ENCODE results near the gene NAGLU.

The NAGLU gene

GRCh38 chr17:42536048-42536371 is at the start of gene NAGLU:
TSS of gene NAGLU (plus strand) at chr17:42536241. CDS start at chr17:42536273, 32 bp downstream.
- H3K9me3 ChIP-seq (ENCODE audit: control insufficient read depth, insufficient read depth, low read length): no peaks in the 10 kb centered on the region
- no peaks in the 10 kb centered on the region for H3K27me3 ChIP-seq (ENCODE audit: control insufficient read depth, insufficient read depth, low read length)
- H3K36me3 ChIP-seq (ENCODE audit: control insufficient read depth, insufficient read depth, low read length): peaks cover 5% of the 10 kb centered on the region; the same call in 1 of the 2 replicates
- no CpG with 5 or more reads among the region's 40 CpGs for WGBS (ENCODE audit: insufficient coverage, insufficient read length)
- peaks cover 7% of the 10 kb centered on the region for H3K4me1 ChIP-seq (ENCODE audit: control insufficient read depth, insufficient read depth, low read length)
- H3K27ac ChIP-seq (ENCODE audit: low read length): no peak within 1 kb of the TSS
- DNase-seq (ENCODE audit: low read depth, low spot score): no peak
- H3K4me3 ChIP-seq (ENCODE audit: low read length): peak within 1 kb of the TSS; percentile 70

GRCh38 chr17:42488032-42488431 is 48.0 kb upstream of the NAGLU start:
- no peak for DNase-seq (ENCODE audit: low read depth, low spot score)
- Histone ChIP-seq H3K27ac (ENCODE audit: low read length) (no peak overlapping the region), H3K36me3 (ENCODE audit: control insufficient read depth, insufficient read depth, low read length) (peaks cover 15% of the 10 kb centered on the region; the same call in 1 of the 2 replicates), H3K4me1 (ENCODE audit: control insufficient read depth, insufficient read depth, low read length) (no peaks in the 10 kb centered on the region), H3K4me3 (ENCODE audit: low read length) (no peak overlapping the region), H3K9me3 (ENCODE audit: control insufficient read depth, insufficient read depth, low read length) (no peaks in the 10 kb centered on the region), H3K27me3 (ENCODE audit: control insufficient read depth, insufficient read depth, low read length) (no peaks in the 10 kb centered on the region)
- no CpG with 5 or more reads among the region's 1 CpG for WGBS (ENCODE audit: insufficient coverage, insufficient read length)

GRCh38 chr17:42493319-42493718 is 42.7 kb upstream of the NAGLU start:
- H3K4me3 ChIP-seq (ENCODE audit: low read length): no peak overlapping the region
- no peaks in the 10 kb centered on the region for H3K27me3 ChIP-seq (ENCODE audit: control insufficient read depth, insufficient read depth, low read length)
- no peaks in the 10 kb centered on the region for H3K9me3 ChIP-seq (ENCODE audit: control insufficient read depth, insufficient read depth, low read length)
- H3K27ac ChIP-seq (ENCODE audit: low read length): no peak overlapping the region
- WGBS (ENCODE audit: insufficient coverage, insufficient read length): no CpG with 5 or more reads among the region's 3 CpGs
- H3K4me1 ChIP-seq (ENCODE audit: control insufficient read depth, insufficient read depth, low read length): no peaks in the 10 kb centered on the region
- DNase-seq (ENCODE audit: low read depth, low spot score): no peak
- peaks cover 7% of the 10 kb centered on the region; the same call in 1 of the 2 replicates for H3K36me3 ChIP-seq (ENCODE audit: control insufficient read depth, insufficient read depth, low read length)

- Histone ChIP-seq H3K36me3 (ENCODE audit: control insufficient read depth, insufficient read depth, low read length) (peaks cover 7% of the 10 kb centered on the region; the same call in 1 of the 2 replicates), H3K27me3 (ENCODE audit: control insufficient read depth, insufficient read depth, low read length) (no peaks in the 10 kb centered on the region), H3K4me3 (ENCODE audit: low read length) (no peak overlapping the region), H3K4me1 (ENCODE audit: control insufficient read depth, insufficient read depth, low read length) (no peaks in the 10 kb centered on the region), H3K9me3 (ENCODE audit: control insufficient read depth, insufficient read depth, low read length) (no peaks in the 10 kb centered on the region), H3K27ac (ENCODE audit: low read length) (no peak overlapping the region)
- DNase-seq (ENCODE audit: low read depth, low spot score): no peak
- no CpG with 5 or more reads among the region's 4 CpGs for WGBS (ENCODE audit: insufficient coverage, insufficient read length)
Observed at GRCh38 chr17:42494673-42495072, 41.4 kb upstream of the NAGLU start.

- H3K9me3 ChIP-seq (ENCODE audit: control insufficient read depth, insufficient read depth, low read length): no peaks in the 10 kb centered on the region
- H3K36me3 ChIP-seq (ENCODE audit: control insufficient read depth, insufficient read depth, low read length): peaks cover 9% of the 10 kb centered on the region; the same call in 1 of the 2 replicates
- no peaks in the 10 kb centered on the region for H3K27me3 ChIP-seq (ENCODE audit: control insufficient read depth, insufficient read depth, low read length)
- H3K4me3 ChIP-seq (ENCODE audit: low read length): no peak overlapping the region
- no peak overlapping the region for H3K27ac ChIP-seq (ENCODE audit: low read length)
- WGBS (ENCODE audit: insufficient coverage, insufficient read length): no CpG with 5 or more reads among the region's 4 CpGs
- DNase-seq (ENCODE audit: low read depth, low spot score): no peak
- no peaks in the 10 kb centered on the region for H3K4me1 ChIP-seq (ENCODE audit: control insufficient read depth, insufficient read depth, low read length)
Observed at GRCh38 chr17:42498828-42499227, 37.2 kb upstream of the NAGLU start.

GRCh38 chr17:42502091-42502490 is 34.0 kb upstream of the NAGLU start:
- no peak overlapping the region for H3K4me3 ChIP-seq (ENCODE audit: low read length)
- no peak overlapping the region for H3K27ac ChIP-seq (ENCODE audit: low read length)
- H3K9me3 ChIP-seq (ENCODE audit: control insufficient read depth, insufficient read depth, low read length): no peaks in the 10 kb centered on the region
- H3K4me1 ChIP-seq (ENCODE audit: control insufficient read depth, insufficient read depth, low read length): no peaks in the 10 kb centered on the region
- no peaks in the 10 kb centered on the region for H3K27me3 ChIP-seq (ENCODE audit: control insufficient read depth, insufficient read depth, low read length)
- no peak for DNase-seq (ENCODE audit: low read depth, low spot score)
- peaks cover 9% of the 10 kb centered on the region; the same call in 1 of the 2 replicates for H3K36me3 ChIP-seq (ENCODE audit: control insufficient read depth, insufficient read depth, low read length)
- WGBS (ENCODE audit: insufficient coverage, insufficient read length): no CpG with 5 or more reads among the region's 5 CpGs

GRCh38 chr17:42502926-42503325 is 33.1 kb upstream of the NAGLU start:
- no peak overlapping the region for H3K4me3 ChIP-seq (ENCODE audit: low read length)
- no peaks in the 10 kb centered on the region for H3K4me1 ChIP-seq (ENCODE audit: control insufficient read depth, insufficient read depth, low read length)
- no peaks in the 10 kb centered on the region for H3K27me3 ChIP-seq (ENCODE audit: control insufficient read depth, insufficient read depth, low read length)
- peaks cover 9% of the 10 kb centered on the region; the same call in 1 of the 2 replicates for H3K36me3 ChIP-seq (ENCODE audit: control insufficient read depth, insufficient read depth, low read length)
- H3K27ac ChIP-seq (ENCODE audit: low read length): no peak overlapping the region
- DNase-seq (ENCODE audit: low read depth, low spot score): no peak
- WGBS (ENCODE audit: insufficient coverage, insufficient read length): no CpG with 5 or more reads among the region's 1 CpG
- H3K9me3 ChIP-seq (ENCODE audit: control insufficient read depth, insufficient read depth, low read length): no peaks in the 10 kb centered on the region

- WGBS (ENCODE audit: insufficient coverage, insufficient read length): no CpG with 5 or more reads among the region's 4 CpGs
- no peak overlapping the region for H3K4me3 ChIP-seq (ENCODE audit: low read length)
- no peaks in the 10 kb centered on the region for H3K4me1 ChIP-seq (ENCODE audit: control insufficient read depth, insufficient read depth, low read length)
- H3K9me3 ChIP-seq (ENCODE audit: control insufficient read depth, insufficient read depth, low read length): no peaks in the 10 kb centered on the region
- no peaks in the 10 kb centered on the region for H3K27me3 ChIP-seq (ENCODE audit: control insufficient read depth, insufficient read depth, low read length)
- DNase-seq (ENCODE audit: low read depth, low spot score): no peak
- no peak overlapping the region for H3K27ac ChIP-seq (ENCODE audit: low read length)
- H3K36me3 ChIP-seq (ENCODE audit: control insufficient read depth, insufficient read depth, low read length): peaks cover 10% of the 10 kb centered on the region; the same call in 1 of the 2 replicates
Observed at GRCh38 chr17:42507671-42508070, 28.4 kb upstream of the NAGLU start.

GRCh38 chr17:42508426-42509165 is 27.4 kb upstream of the NAGLU start:
- no peak for DNase-seq (ENCODE audit: low read depth, low spot score)
- Histone ChIP-seq H3K27me3 (ENCODE audit: control insufficient read depth, insufficient read depth, low read length) (no peaks in the 10 kb centered on the region), H3K9me3 (ENCODE audit: control insufficient read depth, insufficient read depth, low read length) (no peaks in the 10 kb centered on the region), H3K4me3 (ENCODE audit: low read length) (no peak overlapping the region), H3K4me1 (ENCODE audit: control insufficient read depth, insufficient read depth, low read length) (no peaks in the 10 kb centered on the region), H3K36me3 (ENCODE audit: control insufficient read depth, insufficient read depth, low read length) (0 out of 2 replicates have a peak, but pooled peaks cover 9% of the 10 kb centered on the region), H3K27ac (ENCODE audit: low read length) (no peak overlapping the region)
- no CpG with 5 or more reads among the region's 12 CpGs for WGBS (ENCODE audit: insufficient coverage, insufficient read length)

GRCh38 chr17:42509409-42509808 is 26.6 kb upstream of the NAGLU start:
- DNase-seq (ENCODE audit: low read depth, low spot score): no peak
- Histone ChIP-seq H3K9me3 (ENCODE audit: control insufficient read depth, insufficient read depth, low read length) (no peaks in the 10 kb centered on the region), H3K27me3 (ENCODE audit: control insufficient read depth, insufficient read depth, low read length) (no peaks in the 10 kb centered on the region), H3K36me3 (ENCODE audit: control insufficient read depth, insufficient read depth, low read length) (0 out of 2 replicates have a peak, but pooled peaks cover 15% of the 10 kb centered on the region), H3K4me3 (ENCODE audit: low read length) (no peak overlapping the region), H3K4me1 (ENCODE audit: control insufficient read depth, insufficient read depth, low read length) (no peaks in the 10 kb centered on the region), H3K27ac (ENCODE audit: low read length) (no peak overlapping the region)
- no CpG with 5 or more reads among the region's 5 CpGs for WGBS (ENCODE audit: insufficient coverage, insufficient read length)

GRCh38 chr17:42509841-42510240 is 26.2 kb upstream of the NAGLU start:
- Histone ChIP-seq H3K4me1 (ENCODE audit: control insufficient read depth, insufficient read depth, low read length) (no peaks in the 10 kb centered on the region), H3K36me3 (ENCODE audit: control insufficient read depth, insufficient read depth, low read length) (peaks cover 20% of the 10 kb centered on the region; the same call in 1 of the 2 replicates), H3K4me3 (ENCODE audit: low read length) (no peak overlapping the region), H3K27ac (ENCODE audit: low read length) (no peak overlapping the region), H3K9me3 (ENCODE audit: control insufficient read depth, insufficient read depth, low read length) (no peaks in the 10 kb centered on the region), H3K27me3 (ENCODE audit: control insufficient read depth, insufficient read depth, low read length) (no peaks in the 10 kb centered on the region)
- WGBS (ENCODE audit: insufficient coverage, insufficient read length): no CpG with 5 or more reads among the region's 2 CpGs
- DNase-seq (ENCODE audit: low read depth, low spot score): no peak
